ENCODE results near the gene KRTAP5-1.
"Not testable (repeated sequence)": the region's sequence is repeated elsewhere in the genome, so short reads cannot be mapped to it uniquely, and the experiment has no call there.

KRTAP5-1 gene

DNA sequence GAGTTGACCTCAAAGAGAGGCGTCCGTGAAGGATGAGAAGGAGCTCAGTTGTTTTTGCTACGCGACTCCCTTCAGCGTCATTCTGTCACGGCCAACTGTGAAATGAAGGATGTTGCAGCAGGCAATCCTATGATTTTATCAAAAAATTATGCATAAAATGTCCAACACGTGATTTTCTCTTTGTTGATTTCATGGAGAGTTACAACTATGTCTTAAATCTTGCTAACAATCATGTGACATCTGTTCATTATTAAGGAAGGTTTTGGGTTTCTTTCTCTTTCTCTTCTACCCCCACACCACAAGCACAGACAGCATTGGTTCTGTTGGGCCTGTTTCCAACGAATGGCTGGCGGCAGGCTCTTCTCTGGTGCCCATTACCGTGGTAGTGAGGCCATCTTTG is 33.1 kb upstream of the KRTAP5-1 start:
- Histone ChIP-seq H3K27ac (no peak overlapping the region), H2AFZ (ENCODE audit: low read depth) (no peak overlapping the region), H3K4me3 (IDR thresholded peaks at IDR 0.05; ENCODE audit: insufficient read depth, low read depth, low read length) (no peak overlapping the region), H3K4me2 (no peak overlapping the region), H3K4me1 (ENCODE audit: low read depth, poor library complexity, severe bottlenecking) (no peaks in the 10 kb centered on the region), H4K20me1 (ENCODE audit: insufficient read depth) (no peaks in the 10 kb centered on the region), H3K79me2 (ENCODE audit: insufficient read depth, low read depth) (no peaks in the 10 kb centered on the region), H3K36me3 (ENCODE audit: insufficient read depth) (no peaks in the 10 kb centered on the region), H3K9ac (no peak overlapping the region), H3K27me3 (ENCODE audit: insufficient read depth, low read depth) (peaks cover 88% of the 10 kb centered on the region)
- TF ChIP-seq, protein P1, sequence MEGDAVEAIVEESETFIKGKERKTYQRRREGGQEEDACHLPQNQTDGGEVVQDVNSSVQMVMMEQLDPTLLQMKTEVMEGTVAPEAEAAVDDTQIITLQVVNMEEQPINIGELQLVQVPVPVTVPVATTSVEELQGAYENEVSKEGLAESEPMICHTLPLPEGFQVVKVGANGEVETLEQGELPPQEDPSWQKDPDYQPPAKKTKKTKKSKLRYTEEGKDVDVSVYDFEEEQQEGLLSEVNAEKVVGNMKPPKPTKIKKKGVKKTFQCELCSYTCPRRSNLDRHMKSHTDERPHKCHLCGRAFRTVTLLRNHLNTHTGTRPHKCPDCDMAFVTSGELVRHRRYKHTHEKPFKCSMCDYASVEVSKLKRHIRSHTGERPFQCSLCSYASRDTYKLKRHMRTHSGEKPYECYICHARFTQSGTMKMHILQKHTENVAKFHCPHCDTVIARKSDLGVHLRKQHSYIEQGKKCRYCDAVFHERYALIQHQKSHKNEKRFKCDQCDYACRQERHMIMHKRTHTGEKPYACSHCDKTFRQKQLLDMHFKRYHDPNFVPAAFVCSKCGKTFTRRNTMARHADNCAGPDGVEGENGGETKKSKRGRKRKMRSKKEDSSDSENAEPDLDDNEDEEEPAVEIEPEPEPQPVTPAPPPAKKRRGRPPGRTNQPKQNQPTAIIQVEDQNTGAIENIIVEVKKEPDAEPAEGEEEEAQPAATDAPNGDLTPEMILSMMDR (conservative IDR thresholded peaks at IDR 0.05; ENCODE audit: low read depth, low read length) = no peak

DNA sequence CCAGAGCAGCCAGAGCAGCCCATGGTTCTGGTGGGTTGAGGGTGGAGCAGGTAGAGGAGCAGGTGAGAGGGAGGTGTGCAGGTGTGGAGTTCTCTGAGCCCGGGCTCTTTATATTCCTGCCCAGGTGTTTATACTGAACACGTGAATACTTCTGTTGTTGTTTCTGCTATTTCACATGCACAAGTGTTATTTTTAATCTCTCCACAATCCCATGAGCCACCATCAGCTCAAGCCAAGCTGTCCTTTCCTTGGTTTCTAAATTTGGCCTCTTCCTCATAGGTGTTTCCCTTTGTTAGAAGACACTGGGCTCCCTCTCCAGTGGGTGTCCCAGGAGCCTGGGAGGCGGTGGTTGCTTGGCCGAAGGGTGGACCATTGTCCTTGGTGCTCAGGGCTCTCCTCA is 23.3 kb upstream of the KRTAP5-1 start, which contains the start of gene KRTAP5-3:
TSS of gene KRTAP5-3 (minus strand) at position 101 of the 400 bp plus-strand sequence. CDS start at position 23, 78 bp downstream.
- TF ChIP-seq, protein P1 (conservative IDR thresholded peaks at IDR 0.05; ENCODE audit: low read depth, low read length) = no peak
- Histone ChIP-seq H3K27me3 (ENCODE audit: insufficient read depth, low read depth) (peaks cover 83% of the 10 kb centered on the region), H3K79me2 (ENCODE audit: insufficient read depth, low read depth) (no peaks in the 10 kb centered on the region), H3K27ac (no peak within 1 kb of the TSS), H4K20me1 (ENCODE audit: insufficient read depth) (no peaks in the 10 kb centered on the region), H3K4me2 (no peak within 1 kb of the TSS), H3K4me1 (ENCODE audit: low read depth, poor library complexity, severe bottlenecking) (peaks cover 8% of the 10 kb centered on the region), H3K36me3 (ENCODE audit: insufficient read depth) (no peaks in the 10 kb centered on the region), H3K4me3 (IDR thresholded peaks at IDR 0.05; ENCODE audit: insufficient read depth, low read depth, low read length) (no peak within 1 kb of the TSS), H3K9ac (no peak within 1 kb of the TSS), H2AFZ (ENCODE audit: low read depth) (no peak within 1 kb of the TSS)

DNA sequence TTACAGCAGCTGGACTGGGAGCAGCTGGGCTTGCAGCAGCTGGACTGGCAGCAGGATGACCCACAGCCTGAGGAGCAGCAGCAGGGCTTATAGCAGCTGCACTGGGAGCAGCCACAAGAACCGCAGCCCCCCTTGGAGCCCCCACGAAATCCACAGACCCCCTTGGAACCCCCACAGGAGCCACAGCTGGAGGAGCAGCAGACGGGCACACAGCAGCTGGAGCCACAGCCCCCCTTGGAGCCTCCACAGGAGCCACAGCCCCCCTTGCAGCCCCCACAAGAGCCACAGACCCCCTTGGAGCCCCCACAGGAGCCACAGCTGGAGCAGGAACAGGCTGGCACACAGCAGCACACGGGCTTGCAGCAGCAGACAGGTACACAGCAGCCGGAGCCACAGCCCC is 22.8 kb upstream of the KRTAP5-1 start:
- not testable (repeated sequence) for H3K4me3 ChIP-seq (IDR thresholded peaks at IDR 0.05; ENCODE audit: insufficient read depth, low read depth, low read length); H3K27ac ChIP-seq; H3K4me2 ChIP-seq; H3K36me3 ChIP-seq (ENCODE audit: insufficient read depth); H4K20me1 ChIP-seq (ENCODE audit: insufficient read depth); H3K4me1 ChIP-seq (ENCODE audit: low read depth, poor library complexity, severe bottlenecking); H3K9ac ChIP-seq; H3K79me2 ChIP-seq (ENCODE audit: insufficient read depth, low read depth); H2AFZ ChIP-seq (ENCODE audit: low read depth)
- H3K27me3 ChIP-seq (ENCODE audit: insufficient read depth, low read depth) = peaks cover 83% of the 10 kb centered on the region

DNA sequence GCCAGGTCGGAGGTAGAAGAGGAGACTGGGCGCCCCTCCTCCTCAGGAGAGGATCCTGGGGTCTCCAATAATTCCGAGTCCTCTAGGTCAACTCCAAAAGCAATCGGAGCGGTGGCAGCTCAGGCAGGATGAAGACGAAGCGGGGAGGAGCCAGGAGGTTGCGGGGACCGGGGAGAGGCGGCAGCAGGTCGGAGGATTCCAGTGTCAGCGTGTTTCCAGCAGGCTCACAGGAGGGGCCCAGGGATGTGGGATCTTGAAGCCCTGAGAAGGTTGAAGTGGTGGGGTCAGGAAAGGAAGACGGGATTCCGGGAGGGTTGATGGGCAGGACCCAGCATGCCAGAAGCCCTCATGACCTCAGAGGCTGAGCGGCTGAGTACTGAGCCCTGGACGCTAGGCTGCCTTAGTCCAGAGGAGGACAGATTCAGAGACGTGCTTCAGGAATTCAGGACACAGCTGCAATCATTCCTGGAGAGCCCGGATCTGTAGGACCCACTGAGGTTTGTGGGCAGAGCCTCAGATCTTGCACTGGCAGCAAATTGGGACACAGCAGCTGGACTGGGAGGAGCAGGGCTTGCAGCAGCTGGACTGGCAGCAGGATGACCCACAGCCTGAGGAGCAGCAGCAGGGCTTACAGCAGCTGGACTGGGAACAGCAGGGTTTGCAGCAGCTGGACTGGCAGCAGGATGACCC is 22.2 kb upstream of the KRTAP5-1 start:
- not testable (repeated sequence) for H3K4me1 ChIP-seq (ENCODE audit: low read depth, poor library complexity, severe bottlenecking); H2AFZ ChIP-seq (ENCODE audit: low read depth); H3K4me3 ChIP-seq (IDR thresholded peaks at IDR 0.05; ENCODE audit: insufficient read depth, low read depth, low read length); H3K36me3 ChIP-seq (ENCODE audit: insufficient read depth); H3K27ac ChIP-seq; H4K20me1 ChIP-seq (ENCODE audit: insufficient read depth); H3K79me2 ChIP-seq (ENCODE audit: insufficient read depth, low read depth); H3K4me2 ChIP-seq; H3K9ac ChIP-seq
- H3K27me3 ChIP-seq (ENCODE audit: insufficient read depth, low read depth) = peaks cover 85% of the 10 kb centered on the region

DNA sequence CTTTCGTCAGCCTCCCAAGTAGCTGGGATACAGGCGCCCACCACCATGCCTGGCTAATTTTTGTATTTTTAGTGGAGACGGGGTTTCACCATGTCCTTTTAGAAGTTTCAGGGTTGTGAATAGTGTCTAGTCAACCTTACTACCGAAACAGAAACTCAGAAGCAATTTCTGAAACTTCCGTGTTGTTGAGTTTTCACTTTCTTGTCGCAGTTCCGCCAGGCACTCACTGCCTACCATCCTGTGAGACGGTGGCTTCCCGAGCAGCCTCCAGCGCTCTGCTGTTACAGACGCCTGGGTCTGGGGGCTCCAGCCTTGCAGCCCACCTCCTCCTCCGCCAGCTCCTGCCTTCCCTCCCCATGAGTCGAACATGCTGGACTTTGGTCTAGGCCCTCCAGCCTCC is 20.8 kb upstream of the KRTAP5-1 start:
- not testable (repeated sequence) for H3K79me2 ChIP-seq (ENCODE audit: insufficient read depth, low read depth); H3K27ac ChIP-seq; H2AFZ ChIP-seq (ENCODE audit: low read depth); H3K4me1 ChIP-seq (ENCODE audit: low read depth, poor library complexity, severe bottlenecking); H3K9ac ChIP-seq; H3K4me2 ChIP-seq; H3K4me3 ChIP-seq (IDR thresholded peaks at IDR 0.05; ENCODE audit: insufficient read depth, low read depth, low read length); H3K36me3 ChIP-seq (ENCODE audit: insufficient read depth); H4K20me1 ChIP-seq (ENCODE audit: insufficient read depth)
- H3K27me3 ChIP-seq (ENCODE audit: insufficient read depth, low read depth) = peaks cover 86% of the 10 kb centered on the region

DNA sequence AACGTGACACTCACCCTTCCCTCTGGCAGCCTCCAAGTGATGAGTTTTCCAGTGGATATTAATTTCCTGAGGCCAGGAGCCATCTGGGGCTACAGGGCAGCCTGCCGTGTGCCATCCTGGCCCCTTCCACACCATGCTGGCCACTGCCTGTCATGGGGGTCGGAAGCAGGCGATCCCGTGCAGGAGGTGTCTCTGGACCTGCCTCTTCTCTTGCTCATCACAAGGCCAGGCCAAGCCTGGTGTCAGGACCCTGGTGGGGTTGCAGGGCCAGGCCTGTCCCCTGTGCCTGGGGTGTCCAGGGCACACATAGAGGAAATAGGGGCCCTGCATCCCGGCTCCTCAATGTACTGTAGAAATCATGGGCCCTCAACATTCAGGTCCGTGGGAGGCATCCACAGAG is 19.6 kb upstream of the KRTAP5-1 start:
- Histone ChIP-seq H3K9ac (no peak overlapping the region), H3K4me2 (no peak overlapping the region), H2AFZ (ENCODE audit: low read depth) (no peak overlapping the region), H3K36me3 (ENCODE audit: insufficient read depth) (no peaks in the 10 kb centered on the region), H3K4me3 (IDR thresholded peaks at IDR 0.05; ENCODE audit: insufficient read depth, low read depth, low read length) (no peak overlapping the region), H3K79me2 (ENCODE audit: insufficient read depth, low read depth) (no peaks in the 10 kb centered on the region), H3K4me1 (ENCODE audit: low read depth, poor library complexity, severe bottlenecking) (peaks cover 8% of the 10 kb centered on the region), H3K27me3 (ENCODE audit: insufficient read depth, low read depth) (peaks cover 89% of the 10 kb centered on the region), H4K20me1 (ENCODE audit: insufficient read depth) (no peaks in the 10 kb centered on the region), H3K27ac (no peak overlapping the region)
- TF ChIP-seq, protein P1 (conservative IDR thresholded peaks at IDR 0.05; ENCODE audit: low read depth, low read length) = no peak
